HepG2 (cell line): Measurements from ENCODE around the gene MRPL34. TPM values are rescaled to one million over a fixed set of nuclear protein-coding genes. Genes with fewer than 3 reads are reported as not detected.

Experiments used
- ATAC-seq: fragments of 200-7000 bp; cut with Tn5 transposase; 3 replicates; pipeline ENCODE4 v1.9.1; 2020; ENCODE audit warnings: mild to moderate bottlenecking, moderate library complexity
- BruUV-seq: library from RNA; stranded (reverse); fragments of 400-500 nt; replicated peaks from 2 replicates; lab custom pipeline; 2021; lab: Mats Ljungman, UMichigan
- CTCF ChIA-PET: fragments of 300-600 bp; formaldehyde crosslinking; extraction: SDS; loops from one replicate; lab custom pipeline; 2021; ENCODE audit warnings: low total read pairs, inconsistent platforms, low intra/inter-chr PET ratio; lab: Yijun Ruan, JAX
- POLR2A ChIA-PET: fragments of 350-600 bp; sonication (Branson Sonifier 250); formaldehyde crosslinking; loops from one replicate; lab custom pipeline; 2020; ENCODE audit warnings: antibody characterized with exemption, inconsistent platforms; lab: Yijun Ruan, JAX
- DNase-seq: peaks from one replicate; pipeline ENCODE4 v3.0.0-alpha.2; 2015; ENCODE audit warnings: low spot score
- FAIRE-seq: peaks from 3 replicates; lab custom pipeline; 2011; peaks lifted over from hg19 to GRCh38; lab: Jason Lieb, UNC
- H2AFZ ChIP-seq: one replicate; pipeline ENCODE4 v1.6.1; 2011; ENCODE audit warnings: low read length, inconsistent platforms
- H3K27ac ChIP-seq: fragments of 300-600 bp; 3 replicates; pipeline ENCODE4 v1.8.0; 2011; ENCODE audit warnings: mixed run types, mild to moderate bottlenecking, mixed read lengths, low read length, inconsistent platforms; ENCODE audit not compliant: insufficient read depth; ENCODE audit errors: extremely low read length
- H3K27me3 ChIP-seq, 2 experiments: fragments of 200-600 bp in 1 of 2; 2 replicates in 1 of 2; 3 replicates in 1 of 2; pipeline versions ENCODE4 v1.6.0 to v1.8.0; 2011; ENCODE audit warnings: low read length in 2 of 2, mild to moderate bottlenecking in 2 of 2, moderate library complexity in 2 of 2, inconsistent platforms in 1 of 2; ENCODE audit not compliant: insufficient read depth in 2 of 2, control insufficient read depth in 1 of 2
- H3K36me3 ChIP-seq, 2 experiments: fragments of 200-600 bp in 1 of 2; replicated peaks in 1 of 2; 2 replicates in 1 of 2; 3 replicates in 1 of 2; pipeline versions ENCODE4 v1.5.1 to v1.8.0; 2011; ENCODE audit warnings: low read length in 2 of 2, inconsistent platforms in 1 of 2; ENCODE audit not compliant: insufficient read depth in 2 of 2, control insufficient read depth in 1 of 2
- H3K4me1 ChIP-seq: 2 replicates; pipeline ENCODE4 v1.5.1; 2012; ENCODE audit warnings: low read length, inconsistent platforms; ENCODE audit not compliant: insufficient read depth
- H3K4me2 ChIP-seq: 2 replicates; pipeline ENCODE4 v1.6.0; 2011; ENCODE audit warnings: low read depth, low read length, inconsistent platforms
- H3K4me3 ChIP-seq, 3 experiments: fragments of 200-600 bp in 1 of 3; sonication (generic), shearing (Covaris generic) in 1 of 3; replicated peaks in 1 of 3; 2 replicates each; pipeline ENCODE4 v1.5.1; 2011 to 2016; ENCODE audit warnings: low read length in 3 of 3, inconsistent platforms in 2 of 3, low read depth in 2 of 3, mild to moderate bottlenecking in 2 of 3, control low read depth in 1 of 3, mixed read lengths in 1 of 3; ENCODE audit not compliant: insufficient read depth in 1 of 3
- H3K79me2 ChIP-seq: one replicate; pipeline ENCODE4 v1.6.1; 2011; ENCODE audit warnings: low read length, inconsistent platforms; ENCODE audit not compliant: insufficient read depth
- H3K9ac ChIP-seq: 2 replicates; pipeline ENCODE4 v1.6.0; 2011; ENCODE audit warnings: mild to moderate bottlenecking, low read depth, low read length, inconsistent platforms; ENCODE audit not compliant: insufficient read depth
- H3K9me3 ChIP-seq: 2 replicates; pipeline ENCODE4 v1.5.1; 2012; ENCODE audit warnings: mild to moderate bottlenecking, low read length
- H4K20me1 ChIP-seq: 2 replicates; pipeline ENCODE4 v1.6.0; 2011; ENCODE audit warnings: inconsistent platforms, mild to moderate bottlenecking, low read length, moderate library complexity; ENCODE audit not compliant: insufficient read depth
- AHDC1 ChIP-seq: sonication (generic); formaldehyde crosslinking; IDR thresholded peaks from 2 replicates; pipeline ENCODE4 v1.5.1; 2020; ENCODE audit warnings: mild to moderate bottlenecking, missing genetic modification reagents, borderline replicate concordance
- DPF2 ChIP-seq: sonication (generic); formaldehyde crosslinking; IDR thresholded peaks from 2 replicates; pipeline ENCODE4 v1.4.0; 2020; ENCODE audit warnings: mild to moderate bottlenecking, low read depth, missing genetic modification reagents, borderline replicate concordance
- DZIP1 ChIP-seq: sonication (generic); formaldehyde crosslinking; IDR thresholded peaks from 2 replicates; pipeline ENCODE4 v1.5.0; 2020; ENCODE audit warnings: mild to moderate bottlenecking, missing genetic modification reagents
- HNF1B ChIP-seq: sonication (generic); formaldehyde crosslinking; IDR thresholded peaks from 2 replicates; pipeline ENCODE4 v1.5.1; 2020; ENCODE audit warnings: mild to moderate bottlenecking, moderate library complexity, missing genetic modification reagents
- HNF4A ChIP-seq: sonication (generic); formaldehyde crosslinking; IDR thresholded peaks from 2 replicates; pipeline ENCODE4 v1.4.0; 2020; ENCODE audit warnings: missing genetic modification reagents
- MAFF ChIP-seq: IDR thresholded peaks from 2 replicates; pipeline ENCODE4 v1.6.1; 2011; ENCODE audit warnings: low read depth, low read length, improper control_type of control experiment
- MLX ChIP-seq: IDR thresholded peaks from 2 replicates; pipeline ENCODE4 v1.6.1; 2016
- RXRB ChIP-seq: IDR thresholded peaks from 2 replicates; pipeline ENCODE4 v1.6.1; 2016; ENCODE audit warnings: borderline replicate concordance, missing genetic modification reagents, missing compliant biosample characterization
- SIX4 ChIP-seq: sonication (generic); formaldehyde crosslinking; IDR thresholded peaks from 2 replicates; pipeline ENCODE4 v1.4.0; 2020; ENCODE audit warnings: missing genetic modification reagents
- SP2 ChIP-seq: sonication (generic); formaldehyde crosslinking; IDR thresholded peaks from 2 replicates; pipeline ENCODE4 v1.5.1; 2020; ENCODE audit warnings: mild to moderate bottlenecking, missing genetic modification reagents
- U2AF2 ChIP-seq: fragments of 200-400 bp; formaldehyde crosslinking; IDR thresholded peaks from 2 replicates; pipeline ENCODE4 v1.6.1; 2017; ENCODE audit warnings: low read depth, mild to moderate bottlenecking, low read length
- ZFP82 ChIP-seq: sonication (generic); formaldehyde crosslinking; IDR thresholded peaks from 2 replicates; pipeline ENCODE4 v1.5.1; 2020; ENCODE audit warnings: mild to moderate bottlenecking, missing genetic modification reagents, borderline replicate concordance
- WGBS: methylation state at CpG from one replicate; pipeline ENCODE4 v1.1.6; 2017; ENCODE audit warnings: low lambda C conversion rate; 5-methylcytosine and 5-hydroxymethylcytosine counted together
- in situ Hi-C: cut with HindIII; loops from 2 replicates; pipeline ENCODE4 v1.10.0; 2017; ENCODE audit warnings: low pct_unique_long_range_greater_than_20kb; ENCODE audit not compliant: extremely low pct_ligation_motif_present
- intact Hi-C: fragments of 100-400 bp; cut with micrococcal nuclease; formaldehyde crosslinking; loops from one replicate; pipeline ENCODE4 v1.10.0; 2022; ENCODE audit not compliant: unreplicated experiment
- polyA plus RNA-seq, 8 experiments: library from polyadenylated mRNA; depleted of rRNA in 3 of 8; stranded (reverse) in 7 of 8; unstranded in 1 of 8; fragments of >200 nt; fragmentation: Illumina TruSeq in 4 of 8; extraction: Trizol in 4 of 8; gene quantifications; 2 replicates each; pipeline versions ENCODE4 v1.2.1 to v1.2.3, GENCODE V29; 2011 to 2016; ENCODE audit warnings: low read depth in 4 of 8, missing spikeins in 1 of 8, mixed read lengths in 1 of 8; ENCODE audit not compliant: insufficient read depth in 1 of 8
- total RNA-seq, 5 experiments: library from RNA; depleted of rRNA; stranded (reverse); fragments of >200 nt; fragmentation: Illumina TruSeq; extraction: Trizol; gene quantifications; 2 replicates each; pipeline ENCODE4 v1.2.3, GENCODE V29; 2016; ENCODE audit warnings: low read depth in 1 of 5

Gene MRPL34
- total and polyA plus RNA-seq, 2 of the 13 experiments (the other 11 are each of a cell fraction or from before 2014, with no cell fraction given) = 74.0 to 77.3 TPM

GRCh38 chr19:17332677-17333581 lies 27.3 kb downstream of the MRPL34 start:
- peak; percentile 87 for DNase-seq
- ATAC-seq = peak; percentile 24
- peaks cover 39% of the 10 kb centered on the region for H3K4me1 ChIP-seq
- H3K9ac ChIP-seq = no peak overlapping the region
- WGBS = 98% methylated on average over 43 of the region's 45 CpGs
- H3K27ac ChIP-seq = no peak overlapping the region
- no peaks in the 10 kb centered on the region; a peak in 1 of 5 replicates for H3K27me3 ChIP-seq
- H3K36me3 ChIP-seq = no peaks in the 10 kb centered on the region
- in situ Hi-C loops = no loop called here
- H2AFZ ChIP-seq = no peak overlapping the region
- FAIRE-seq = no peak
- no peaks in the 10 kb centered on the region for H4K20me1 ChIP-seq
- POLR2A ChIA-PET = interaction anchor here (0.6 to 3.7 kb wide), 15 partner anchors 9 to 526 kb away, joined by 3 to 37 read pairs (median 5); partner anchors contain the start of genes BABAM1, BST2, DDA1 and MRPL34
- intact Hi-C loops = no loop called here
- H3K9me3 ChIP-seq = no peaks in the 10 kb centered on the region
- BruUV-seq = no TSS peak
- H3K4me3 ChIP-seq = no peak overlapping the region
- H3K79me2 ChIP-seq = peaks cover 4% of the 10 kb centered on the region
- CTCF ChIA-PET = no interaction called here
- no peak overlapping the region; the same call in 1 of the 2 replicates for H3K4me2 ChIP-seq
- TF ChIP-seq SIX4 = no peak
- no peak for TF ChIP-seq MAFF
- TF ChIP-seq ZFP82 (CRISPR knock-in tag) = no peak
- TF ChIP-seq DPF2 (CRISPR knock-in tag) = no peak
- TF ChIP-seq HNF1B (CRISPR knock-in tag) = no peak
- TF ChIP-seq DZIP1 (CRISPR knock-in tag) = no peak
- no peak for TF ChIP-seq HNF4A
- TF ChIP-seq RXRB (CRISPR knock-in tag) = no peak
- peak; percentile 46; the same call in 1 of the 2 replicates for TF ChIP-seq SP2 (CRISPR knock-in tag)
- TF ChIP-seq MLX = no peak
- TF ChIP-seq U2AF2 = no peak
- no peak for TF ChIP-seq AHDC1
